Calu3 (cell line): ENCODE measurements around the gene LGALS8. TPM values are rescaled to one million over a fixed set of nuclear protein-coding genes. Genes with fewer than 3 reads are reported as not detected.

Experiments
- BruUV-seq: library from RNA; stranded (reverse); fragments of 400-500 nt; replicated peaks from 2 replicates; lab custom pipeline; 2021; lab: Mats Ljungman, UMichigan
- CTCF ChIA-PET: fragments of 300-600 bp; sonication (Branson Sonifier 250); formaldehyde crosslinking; loops from one replicate; lab custom pipeline; 2022; ENCODE audit warnings: antibody characterized with exemption; lab: Charles Lee
- DNase-seq: peaks from one replicate; pipeline ENCODE4 v3.0.0; 2022
- H3K27ac Mint-ChIP-seq: one replicate; pipeline ENCODE4 v1.8.0; 2022; ENCODE audit warnings: mixed read lengths; ENCODE audit not compliant: unreplicated experiment
- H3K27me3 Mint-ChIP-seq: one replicate; pipeline ENCODE4 v1.8.0; 2022; ENCODE audit warnings: mixed read lengths; ENCODE audit not compliant: unreplicated experiment
- H3K36me3 Mint-ChIP-seq: one replicate; pipeline ENCODE4 v1.8.0; 2022; ENCODE audit warnings: mild to moderate bottlenecking, moderate library complexity, mixed read lengths; ENCODE audit not compliant: insufficient read depth, unreplicated experiment
- H3K4me1 Mint-ChIP-seq: one replicate; pipeline ENCODE4 v1.8.0; 2022; ENCODE audit warnings: mild to moderate bottlenecking, low read depth, mixed read lengths; ENCODE audit not compliant: unreplicated experiment
- H3K4me3 Mint-ChIP-seq: one replicate; pipeline ENCODE4 v1.8.0; 2022; ENCODE audit warnings: mild to moderate bottlenecking, low read depth, moderate library complexity, mixed read lengths; ENCODE audit not compliant: unreplicated experiment
- H3K9me3 Mint-ChIP-seq: one replicate; pipeline ENCODE4 v1.8.0; 2022; ENCODE audit warnings: low read depth, mixed read lengths; ENCODE audit not compliant: unreplicated experiment
- CTCF ChIP-seq: fragments of 200-600 bp; IDR thresholded peaks from one replicate; pipeline ENCODE4 v1.8.0; 2022; ENCODE audit warnings: antibody characterized with exemption; ENCODE audit not compliant: unreplicated experiment
- intact Hi-C: fragments of 100-400 bp; cut with micrococcal nuclease; formaldehyde crosslinking; loops from one replicate; pipeline ENCODE4 v1.10.0; 2022; ENCODE audit not compliant: unreplicated experiment
- total RNA-seq: library from RNA; stranded (reverse); gene quantifications from 2 replicates; pipeline ENCODE4 v1.2.3, GENCODE V29; 2022

LGALS8 gene
- total RNA-seq, 1 experiment from 2014 or later = 46.5 TPM

GRCh38 chr1:236532850-236533249 lies 9.1 kb downstream of the LGALS8 start:
- CTCF ChIA-PET = no interaction called here
- no TSS peak for BruUV-seq
- no peak overlapping the region for H3K27ac Mint-ChIP-seq
- intact Hi-C loops = loop anchor here (5.0 kb wide), 1 partner anchor 41 kb away; no protein-coding TSS in a partner anchor
- H3K36me3 Mint-ChIP-seq = peaks cover 24% of the 10 kb centered on the region
- H3K27me3 Mint-ChIP-seq = no peaks in the 10 kb centered on the region
- no peak for DNase-seq
- H3K4me1 Mint-ChIP-seq = peaks cover 22% of the 10 kb centered on the region
- H3K4me3 Mint-ChIP-seq = no peak overlapping the region
- no peaks in the 10 kb centered on the region for H3K9me3 Mint-ChIP-seq
- TF ChIP-seq CTCF = no peak

- no TSS peak for BruUV-seq
- no peak for DNase-seq
- Mint-ChIP-seq H3K9me3 (no peaks in the 10 kb centered on the region), H3K4me1 (peaks cover 22% of the 10 kb centered on the region), H3K4me3 (no peak overlapping the region), H3K36me3 (peaks cover 28% of the 10 kb centered on the region), H3K27me3 (no peaks in the 10 kb centered on the region), H3K27ac (no peak overlapping the region)
- intact Hi-C loops = loop anchor here (5.0 kb wide), 1 partner anchor 42 kb away; no protein-coding TSS in a partner anchor
- CTCF ChIA-PET = no interaction called here
- TF ChIP-seq CTCF = no peak
Measured at GRCh38 chr1:236534151-236534651, 10.4 kb downstream of the LGALS8 start.

GRCh38 chr1:236535190-236535589 lies 11.4 kb downstream of the LGALS8 start:
- Mint-ChIP-seq H3K4me1 (peaks cover 22% of the 10 kb centered on the region), H3K36me3 (peaks cover 38% of the 10 kb centered on the region), H3K27me3 (no peaks in the 10 kb centered on the region), H3K4me3 (no peak overlapping the region), H3K9me3 (no peaks in the 10 kb centered on the region), H3K27ac (no peak overlapping the region)
- TF ChIP-seq CTCF = no peak
- intact Hi-C loops = no loop called here
- CTCF ChIA-PET = interaction anchor here (0.5 to 0.8 kb wide), 2 partner anchors 18 to 509 kb away, joined by 3 read pairs; no protein-coding TSS in a partner anchor
- no TSS peak for BruUV-seq
- no peak for DNase-seq

- H3K9me3 Mint-ChIP-seq = no peaks in the 10 kb centered on the region
- CTCF ChIA-PET = interaction anchor here (0.8 kb wide), 1 partner anchor 18 kb away, joined by 3 read pairs; no protein-coding TSS in a partner anchor
- no peaks in the 10 kb centered on the region for H3K27me3 Mint-ChIP-seq
Measured at GRCh38 chr1:236535662-236536161, 11.9 kb downstream of the LGALS8 start.

More at GRCh38 chr1:236535662-236536161, 11.9 kb downstream of the LGALS8 start:
- Mint-ChIP-seq H3K4me1 (peaks cover 22% of the 10 kb centered on the region), H3K27ac (no peak overlapping the region), H3K36me3 (peaks cover 43% of the 10 kb centered on the region), H3K4me3 (no peak overlapping the region)
- no peak for TF ChIP-seq CTCF
- intact Hi-C loops = no loop called here
- DNase-seq = no peak
- no TSS peak for BruUV-seq
